ENCODE measurements around the gene SECISBP2L.

DNA sequence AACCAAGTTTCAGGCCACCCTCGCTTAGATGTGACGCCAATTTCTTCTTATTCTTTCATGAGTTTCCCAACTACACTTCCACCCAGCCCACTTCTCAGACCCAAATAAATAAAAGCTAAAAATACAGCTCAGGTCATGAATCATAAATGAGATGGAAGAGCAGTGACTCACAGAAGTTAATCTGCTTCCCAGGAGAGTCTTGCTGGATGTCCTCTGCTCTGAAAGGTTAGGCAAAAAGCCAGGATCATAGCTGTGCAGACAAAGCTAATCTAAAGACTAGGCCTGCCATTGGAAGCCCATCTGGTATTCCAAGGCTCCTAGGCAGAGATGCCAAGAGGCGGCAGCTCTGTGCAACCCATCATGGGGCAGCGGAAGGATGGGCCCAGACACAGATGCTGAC lies 106.6 kb downstream of the SECISBP2L start:
- TF ChIP-seq, protein P1, sequence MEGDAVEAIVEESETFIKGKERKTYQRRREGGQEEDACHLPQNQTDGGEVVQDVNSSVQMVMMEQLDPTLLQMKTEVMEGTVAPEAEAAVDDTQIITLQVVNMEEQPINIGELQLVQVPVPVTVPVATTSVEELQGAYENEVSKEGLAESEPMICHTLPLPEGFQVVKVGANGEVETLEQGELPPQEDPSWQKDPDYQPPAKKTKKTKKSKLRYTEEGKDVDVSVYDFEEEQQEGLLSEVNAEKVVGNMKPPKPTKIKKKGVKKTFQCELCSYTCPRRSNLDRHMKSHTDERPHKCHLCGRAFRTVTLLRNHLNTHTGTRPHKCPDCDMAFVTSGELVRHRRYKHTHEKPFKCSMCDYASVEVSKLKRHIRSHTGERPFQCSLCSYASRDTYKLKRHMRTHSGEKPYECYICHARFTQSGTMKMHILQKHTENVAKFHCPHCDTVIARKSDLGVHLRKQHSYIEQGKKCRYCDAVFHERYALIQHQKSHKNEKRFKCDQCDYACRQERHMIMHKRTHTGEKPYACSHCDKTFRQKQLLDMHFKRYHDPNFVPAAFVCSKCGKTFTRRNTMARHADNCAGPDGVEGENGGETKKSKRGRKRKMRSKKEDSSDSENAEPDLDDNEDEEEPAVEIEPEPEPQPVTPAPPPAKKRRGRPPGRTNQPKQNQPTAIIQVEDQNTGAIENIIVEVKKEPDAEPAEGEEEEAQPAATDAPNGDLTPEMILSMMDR (IDR thresholded peaks at IDR 0.05; ENCODE audit: low read length), result no peak
- no peak for TF ChIP-seq EZH2 (optimal IDR thresholded peaks at IDR 0.05; ENCODE audit: low read depth, low read length)
